GM12872 (cell line): ENCODE measurements around the gene TMEM238.

Source experiments
- CTCF ChIP-seq: IDR thresholded peaks from 3 replicates; pipeline ENCODE4 v1.5.1; 2011; ENCODE audit warnings: low read depth, mild to moderate bottlenecking, low read length, moderate library complexity; ENCODE audit not compliant: insufficient read depth

Gene TMEM238

GRCh38 chr19:55384131-55384919 lies at the start of gene TMEM238:
Gene TMEM238, minus strand, starts transcription at chr19:55384292. Its CDS starts 33 bp downstream, at chr19:55384259.
- no peak for TF ChIP-seq CTCF

GRCh38 chr19:55433292-55433691 lies 49.2 kb upstream of the TMEM238 start:
- TF ChIP-seq CTCF: no peak

GRCh38 chr19:55432241-55432959 lies 48.3 kb upstream of the TMEM238 start:
- no peak for TF ChIP-seq CTCF

GRCh38 chr19:55431183-55431582 lies 47.1 kb upstream of the TMEM238 start:
- TF ChIP-seq CTCF: no peak

- TF ChIP-seq CTCF: no peak
Measured at GRCh38 chr19:55426042-55426441, 42.0 kb upstream of the TMEM238 start.

GRCh38 chr19:55424518-55424917 lies 40.4 kb upstream of the TMEM238 start:
- no peak for TF ChIP-seq CTCF

- no peak for TF ChIP-seq CTCF
Measured at GRCh38 chr19:55423225-55424005, 39.3 kb upstream of the TMEM238 start.
